Gastroesophageal sphincter (tissue), 3 donors: ENCODE results near the gene SLC16A6.
"Not testable (repeated sequence)": the region's sequence is repeated elsewhere in the genome, so short reads cannot be mapped to it uniquely, and the experiment has no call there.

Source experiments
- POLR2A ChIP-seq, 2 donors: fragments of 450-650 bp; IDR thresholded peaks; one replicate each; pipeline ENCODE4 v1.6.1; 2017; ENCODE audit warnings: antibody characterized with exemption in 2 of 2, mild to moderate bottlenecking in 2 of 2, moderate library complexity in 1 of 2
- POLR2AphosphoS5 ChIP-seq: sonication (generic); formaldehyde crosslinking; IDR thresholded peaks from one replicate; pipeline ENCODE4 v1.6.1; 2017; ENCODE audit warnings: antibody characterized with exemption
- TF ChIP-seq, protein P1 (sequence below), 4 experiments: fragments of 200-600 bp in 2 of 4; fragments of 450-650 bp in 2 of 4; sonication (generic) in 1 of 4; IDR thresholded peaks; one replicate each; pipeline ENCODE4 v1.5.1; 2017 to 2019; ENCODE audit warnings: antibody characterized with exemption in 4 of 4, mild to moderate bottlenecking in 2 of 4, moderate library complexity in 2 of 4

DNA sequence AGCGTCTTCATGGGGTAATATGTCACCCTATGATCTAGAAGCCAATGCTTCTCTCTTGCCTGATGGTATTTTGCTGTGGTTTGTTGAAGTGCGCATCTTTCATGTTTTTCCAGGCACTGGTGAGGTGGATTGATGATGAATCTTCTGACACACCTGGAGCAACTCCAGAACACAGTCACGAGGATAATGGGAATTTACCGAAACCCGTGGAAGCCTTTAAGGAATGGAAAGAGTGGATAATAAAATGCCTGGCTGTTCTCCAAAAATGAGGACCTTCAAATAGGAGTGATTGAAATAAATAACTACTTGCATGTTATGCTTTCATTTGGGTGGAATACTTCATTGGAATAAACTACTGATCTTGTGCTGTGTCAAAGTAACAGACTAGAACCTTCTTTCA lies 34.2 kb downstream of the SLC16A6 start:
- TF ChIP-seq POLR2A (IDR thresholded peaks at IDR 0.05); POLR2AphosphoS5: not testable (repeated sequence)
- TF ChIP-seq, protein P1, sequence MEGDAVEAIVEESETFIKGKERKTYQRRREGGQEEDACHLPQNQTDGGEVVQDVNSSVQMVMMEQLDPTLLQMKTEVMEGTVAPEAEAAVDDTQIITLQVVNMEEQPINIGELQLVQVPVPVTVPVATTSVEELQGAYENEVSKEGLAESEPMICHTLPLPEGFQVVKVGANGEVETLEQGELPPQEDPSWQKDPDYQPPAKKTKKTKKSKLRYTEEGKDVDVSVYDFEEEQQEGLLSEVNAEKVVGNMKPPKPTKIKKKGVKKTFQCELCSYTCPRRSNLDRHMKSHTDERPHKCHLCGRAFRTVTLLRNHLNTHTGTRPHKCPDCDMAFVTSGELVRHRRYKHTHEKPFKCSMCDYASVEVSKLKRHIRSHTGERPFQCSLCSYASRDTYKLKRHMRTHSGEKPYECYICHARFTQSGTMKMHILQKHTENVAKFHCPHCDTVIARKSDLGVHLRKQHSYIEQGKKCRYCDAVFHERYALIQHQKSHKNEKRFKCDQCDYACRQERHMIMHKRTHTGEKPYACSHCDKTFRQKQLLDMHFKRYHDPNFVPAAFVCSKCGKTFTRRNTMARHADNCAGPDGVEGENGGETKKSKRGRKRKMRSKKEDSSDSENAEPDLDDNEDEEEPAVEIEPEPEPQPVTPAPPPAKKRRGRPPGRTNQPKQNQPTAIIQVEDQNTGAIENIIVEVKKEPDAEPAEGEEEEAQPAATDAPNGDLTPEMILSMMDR (IDR thresholded peaks at IDR 0.05), result not testable (repeated sequence)
